HEK293 (cell line): ENCODE results near the gene PEX5L.

Experiments used
- CTCF ChIA-PET: fragments of 350-600 bp; formaldehyde crosslinking; extraction: SDS; loops from one replicate; lab custom pipeline; 2021; ENCODE audit warnings: antibody characterized with exemption; lab: Yijun Ruan, JAX
- POLR2A ChIA-PET: fragments of 300-600 bp; formaldehyde crosslinking; extraction: SDS; loops from one replicate; lab custom pipeline; 2020; ENCODE audit warnings: antibody characterized with exemption, inconsistent platforms; lab: Yijun Ruan, JAX
- H3K27ac ChIP-seq: fragments of 200-500 bp; sonication (Bioruptor generic); 2 replicates; pipeline ENCODE4 v1.5.1; 2014; ENCODE audit warnings: low read depth, low read length, control low read depth, inconsistent platforms; ENCODE audit errors: extremely low read depth
- H3K36me3 ChIP-seq, 2 experiments: fragments of 200-500 bp in 1 of 2; sonication (Bioruptor generic) in 1 of 2; 1 replicate in 1 of 2; 2 replicates in 1 of 2; pipeline ENCODE4 v1.5.1; 2014 to 2017; ENCODE audit warnings: inconsistent platforms in 2 of 2, low read length in 2 of 2; ENCODE audit not compliant: control insufficient read depth in 2 of 2, insufficient read depth in 1 of 2
- H3K4me1 ChIP-seq: fragments of 200-500 bp; sonication (Bioruptor generic); 2 replicates; pipeline ENCODE4 v1.5.1; 2014; ENCODE audit warnings: mild to moderate bottlenecking, low read length, inconsistent platforms; ENCODE audit not compliant: control insufficient read depth, insufficient read depth
- H3K4me3 ChIP-seq: 2 replicates; pipeline ENCODE4 v1.5.1; 2011; ENCODE audit warnings: low read depth, mild to moderate bottlenecking, control low read depth, low read length, moderate library complexity
- H3K9me3 ChIP-seq: fragments of 200-500 bp; sonication (Bioruptor generic); 2 replicates; pipeline ENCODE4 v1.5.1; 2014; ENCODE audit warnings: low read depth, low read length, inconsistent platforms; ENCODE audit not compliant: control insufficient read depth, insufficient read depth
- AEBP2 ChIP-seq: fragments of 450-650 bp; formaldehyde crosslinking; IDR thresholded peaks from 2 replicates; pipeline ENCODE4 v1.5.1; 2016; ENCODE audit warnings: missing biosample characterization, missing genetic modification characterization, borderline replicate concordance
- BCL11A ChIP-seq: fragments of 450-650 bp; formaldehyde crosslinking; IDR thresholded peaks from 2 replicates; pipeline ENCODE4 v1.5.1; 2016; ENCODE audit warnings: low read depth, missing biosample characterization, missing genetic modification characterization
- HOXA7 ChIP-seq: sonication (generic); formaldehyde crosslinking; IDR thresholded peaks from 2 replicates; pipeline ENCODE4 v1.8.1; 2022; ENCODE audit warnings: missing genetic modification reagents, borderline replicate concordance
- SCRT1 ChIP-seq: fragments of 450-650 bp; formaldehyde crosslinking; IDR thresholded peaks from 2 replicates; pipeline ENCODE4 v1.5.1; 2016; ENCODE audit warnings: missing biosample characterization, missing genetic modification characterization, borderline replicate concordance
- SP7 ChIP-seq: fragments of 450-650 bp; formaldehyde crosslinking; IDR thresholded peaks from 2 replicates; pipeline ENCODE4 v1.5.1; 2016; ENCODE audit warnings: missing biosample characterization, missing genetic modification characterization
- TRIM28 ChIP-seq: IDR thresholded peaks from 2 replicates; pipeline ENCODE4 v1.6.1; 2011; ENCODE audit warnings: low read length, control low read depth, borderline replicate concordance
- ZBTB17 ChIP-seq: fragments of 450-650 bp; formaldehyde crosslinking; IDR thresholded peaks from 2 replicates; pipeline ENCODE4 v1.5.1; 2016; ENCODE audit warnings: missing biosample characterization, missing genetic modification characterization
- ZBTB7A ChIP-seq: fragments of 450-650 bp; formaldehyde crosslinking; IDR thresholded peaks from 2 replicates; pipeline ENCODE4 v1.5.1; 2016; ENCODE audit warnings: low read depth, missing biosample characterization, missing genetic modification characterization
- ZBTB8A ChIP-seq: fragments of 450-650 bp; formaldehyde crosslinking; IDR thresholded peaks from 2 replicates; pipeline ENCODE4 v1.5.1; 2016; ENCODE audit warnings: missing biosample characterization, missing genetic modification characterization
- ZFHX2 ChIP-seq: fragments of 450-650 bp; formaldehyde crosslinking; conservative IDR thresholded peaks from 2 replicates; pipeline ENCODE4 v1.5.1; 2016; ENCODE audit warnings: missing biosample characterization, missing genetic modification characterization
- ZFP69B ChIP-seq: fragments of 450-650 bp; formaldehyde crosslinking; IDR thresholded peaks from 2 replicates; pipeline ENCODE4 v1.5.1; 2016; ENCODE audit warnings: missing biosample characterization, missing genetic modification characterization
- ZNF16 ChIP-seq: fragments of 450-650 bp; formaldehyde crosslinking; IDR thresholded peaks from 2 replicates; pipeline ENCODE4 v1.5.1; 2016; ENCODE audit warnings: low read depth, missing biosample characterization, missing genetic modification characterization
- ZNF169 ChIP-seq: fragments of 450-650 bp; formaldehyde crosslinking; IDR thresholded peaks from 2 replicates; pipeline ENCODE4 v1.5.1; 2016; ENCODE audit warnings: missing biosample characterization, missing genetic modification characterization
- ZNF214 ChIP-seq: fragments of 450-650 bp; formaldehyde crosslinking; IDR thresholded peaks from 2 replicates; pipeline ENCODE4 v1.5.1; 2017; ENCODE audit warnings: missing biosample characterization, mild to moderate bottlenecking, missing genetic modification characterization, borderline replicate concordance
- ZNF24 ChIP-seq: fragments of 450-650 bp; formaldehyde crosslinking; IDR thresholded peaks from 2 replicates; pipeline ENCODE4 v1.5.1; 2016; ENCODE audit warnings: missing biosample characterization, missing genetic modification characterization
- ZNF248 ChIP-seq: fragments of 450-650 bp; formaldehyde crosslinking; IDR thresholded peaks from 2 replicates; pipeline ENCODE4 v1.5.1; 2017; ENCODE audit warnings: missing biosample characterization, missing genetic modification characterization
- ZNF311 ChIP-seq: fragments of 450-650 bp; formaldehyde crosslinking; IDR thresholded peaks from 2 replicates; pipeline ENCODE4 v1.5.1; 2017; ENCODE audit warnings: missing biosample characterization, missing genetic modification characterization, borderline replicate concordance
- ZNF341 ChIP-seq: fragments of 450-650 bp; formaldehyde crosslinking; IDR thresholded peaks from 2 replicates; pipeline ENCODE4; 2016; ENCODE audit warnings: low read depth, missing biosample characterization, missing genetic modification characterization
- ZNF394 ChIP-seq: fragments of 450-650 bp; formaldehyde crosslinking; IDR thresholded peaks from 2 replicates; pipeline ENCODE4 v1.5.1; 2016; ENCODE audit warnings: missing biosample characterization, missing genetic modification characterization, mild to moderate bottlenecking, moderate library complexity, borderline replicate concordance
- ZNF433 ChIP-seq: fragments of 450-650 bp; formaldehyde crosslinking; IDR thresholded peaks from 2 replicates; pipeline ENCODE4 v1.5.1; 2016; ENCODE audit warnings: missing biosample characterization, missing genetic modification characterization, low read depth
- ZNF48 ChIP-seq: fragments of 450-650 bp; formaldehyde crosslinking; IDR thresholded peaks from 2 replicates; pipeline ENCODE4 v1.5.1; 2016; ENCODE audit warnings: missing biosample characterization, missing genetic modification characterization
- ZNF488 ChIP-seq: fragments of 450-650 bp; formaldehyde crosslinking; IDR thresholded peaks from 2 replicates; pipeline ENCODE4 v1.5.1; 2016; ENCODE audit warnings: missing biosample characterization, missing genetic modification characterization
- ZNF501 ChIP-seq: fragments of 450-650 bp; formaldehyde crosslinking; IDR thresholded peaks from 2 replicates; pipeline ENCODE4 v1.5.1; 2016; ENCODE audit warnings: missing biosample characterization, missing genetic modification characterization
- ZNF513 ChIP-seq: fragments of 450-650 bp; IDR thresholded peaks from 2 replicates; pipeline ENCODE4 v1.5.1; 2018; ENCODE audit warnings: missing biosample characterization, missing genetic modification characterization
- ZNF514 ChIP-seq: fragments of 450-650 bp; formaldehyde crosslinking; IDR thresholded peaks from 2 replicates; pipeline ENCODE4 v1.5.1; 2016; ENCODE audit warnings: missing biosample characterization, missing genetic modification characterization
- ZNF529 ChIP-seq: fragments of 450-650 bp; formaldehyde crosslinking; IDR thresholded peaks from 2 replicates; pipeline ENCODE4 v1.5.1; 2017; ENCODE audit warnings: missing genetic modification characterization, missing biosample characterization; ENCODE audit not compliant: insufficient replicate concordance
- ZNF623 ChIP-seq: fragments of 450-650 bp; formaldehyde crosslinking; IDR thresholded peaks from 2 replicates; pipeline ENCODE4 v1.5.1; 2016; ENCODE audit warnings: missing biosample characterization, missing genetic modification characterization

Gene PEX5L

GRCh38 chr3:179881791-179882190 lies 154.9 kb downstream of the PEX5L start (continued):
- TF ChIP-seq ZNF529 (tag by site-specific recombination) (no peak), ZNF169 (no peak), ZFHX2 (tag by site-specific recombination) (no peak), SP7 (tag by site-specific recombination) (no peak)

GRCh38 chr3:179880868-179881267 lies 155.9 kb downstream of the PEX5L start:
- CTCF ChIA-PET, result no interaction called here
- Histone ChIP-seq H3K4me3 (no peak overlapping the region), H3K4me1 (no peaks in the 10 kb centered on the region), H3K27ac (no peak overlapping the region), H3K36me3 (no peaks in the 10 kb centered on the region), H3K9me3 (no peaks in the 10 kb centered on the region)
- POLR2A ChIA-PET, result no interaction called here
- TF ChIP-seq ZNF433 (tag by site-specific recombination), result no peak
- TF ChIP-seq ZNF341 (tag by site-specific recombination), result no peak
- no peak for TF ChIP-seq ZNF48 (tag by site-specific recombination)
- TF ChIP-seq SCRT1 (tag by site-specific recombination), result no peak
- no peak for TF ChIP-seq HOXA7
- TF ChIP-seq TRIM28, result no peak
- no peak for TF ChIP-seq ZNF394 (tag by site-specific recombination)
- TF ChIP-seq ZNF248, result no peak
- TF ChIP-seq ZBTB17 (tag by site-specific recombination), result no peak
- TF ChIP-seq ZBTB8A (tag by site-specific recombination), result no peak
- no peak for TF ChIP-seq ZNF24 (tag by site-specific recombination)

- CTCF ChIA-PET, result no interaction called here
- no peak overlapping the region for H3K4me3 ChIP-seq
- POLR2A ChIA-PET, result no interaction called here
- no peak for TF ChIP-seq AEBP2 (tag by site-specific recombination)
- no peak for TF ChIP-seq ZNF311
- no peak for TF ChIP-seq ZNF501
- TF ChIP-seq BCL11A (tag by site-specific recombination), result no peak
- no peak for TF ChIP-seq ZNF16 (tag by site-specific recombination)
- no peaks in the 10 kb centered on the region for H3K36me3 ChIP-seq
- H3K9me3 ChIP-seq, result no peaks in the 10 kb centered on the region
- no peak overlapping the region for H3K27ac ChIP-seq
- no peaks in the 10 kb centered on the region for H3K4me1 ChIP-seq
These were observed 160.3 kb downstream of the PEX5L start for GRCh38 chr3:179876440-179876839.

- no peaks in the 10 kb centered on the region for H3K4me1 ChIP-seq
- no peak overlapping the region for H3K4me3 ChIP-seq
- POLR2A ChIA-PET, result no interaction called here
- TF ChIP-seq ZFP69B (tag by site-specific recombination) (no peak), ZNF623 (no peak), ZNF514 (tag by site-specific recombination) (no peak), ZNF513 (no peak), ZNF394 (tag by site-specific recombination) (no peak), ZBTB7A (tag by site-specific recombination) (no peak), ZNF214 (no peak), ZNF488 (tag by site-specific recombination) (no peak)
- H3K27ac ChIP-seq, result no peak overlapping the region
- CTCF ChIA-PET, result interaction anchor here (0.6 kb wide), 2 partner anchors 105 to 1008 kb away, joined by 3 to 5 read pairs; no protein-coding TSS in a partner anchor
- H3K9me3 ChIP-seq, result no peaks in the 10 kb centered on the region
- H3K36me3 ChIP-seq, result no peaks in the 10 kb centered on the region
These were observed 163.9 kb downstream of the PEX5L start for GRCh38 chr3:179872842-179873241.
